Keratinocyte (primary cell): ENCODE results near the gene WTAP. TPM values are rescaled to one million over a fixed set of nuclear protein-coding genes. Genes with fewer than 3 reads are reported as not detected.

ENCODE experiments used
- DNase-seq: peaks from one replicate; pipeline ENCODE4 v3.0.0-alpha.2; 2011; ENCODE audit warnings: low read depth, missing footprints, low spot score
- FAIRE-seq: peaks from 2 replicates; lab custom pipeline; 2011; peaks lifted over from hg19 to GRCh38; lab: Jason Lieb, UNC
- H2AFZ ChIP-seq: 2 replicates; pipeline ENCODE4 v1.6.0; 2012; ENCODE audit warnings: low read length, control low read depth, inconsistent platforms; ENCODE audit not compliant: control insufficient read depth
- H3K27ac ChIP-seq: 2 replicates; pipeline ENCODE4 v1.5.1; 2011; ENCODE audit warnings: low read length; ENCODE audit not compliant: control insufficient read depth, insufficient read depth
- H3K27me3 ChIP-seq: 3 replicates; pipeline ENCODE4 v1.6.0; 2011; ENCODE audit warnings: low read length; ENCODE audit not compliant: control insufficient read depth, insufficient read depth; ENCODE audit errors: extremely low read depth
- H3K36me3 ChIP-seq, 2 experiments: 2 replicates in 1 of 2; 3 replicates in 1 of 2; pipeline ENCODE4 v1.5.1; 2011; ENCODE audit warnings: low read length in 2 of 2, mild to moderate bottlenecking in 1 of 2; ENCODE audit not compliant: control insufficient read depth in 2 of 2, insufficient read depth in 2 of 2; ENCODE audit errors: extremely low read depth in 1 of 2
- H3K4me1 ChIP-seq: 3 replicates; pipeline ENCODE4 v1.5.1; 2011; ENCODE audit warnings: low read length; ENCODE audit not compliant: control insufficient read depth, insufficient read depth; ENCODE audit errors: extremely low read depth
- H3K4me2 ChIP-seq: 3 replicates; pipeline ENCODE4 v1.6.0; 2011; ENCODE audit warnings: low read depth, low read length; ENCODE audit not compliant: control insufficient read depth, insufficient read depth; ENCODE audit errors: extremely low read depth
- H3K4me3 ChIP-seq, 3 experiments: fragments of 200-600 bp in 1 of 3; sonication (generic) in 1 of 3; 2 replicates in 2 of 3; 3 replicates in 1 of 3; pipeline ENCODE4 v1.5.1; 2011 to 2016; ENCODE audit warnings: low read length in 3 of 3, mild to moderate bottlenecking in 3 of 3, control low read depth in 2 of 3, inconsistent platforms in 1 of 3, low read depth in 1 of 3, mixed read lengths in 1 of 3, mixed run types in 1 of 3, moderate library complexity in 1 of 3; ENCODE audit not compliant: control insufficient read depth in 2 of 3, insufficient read depth in 2 of 3; ENCODE audit errors: extremely low read depth in 1 of 3
- H3K79me2 ChIP-seq: 2 replicates; pipeline ENCODE4 v1.6.0; 2012; ENCODE audit warnings: low read length; ENCODE audit not compliant: control insufficient read depth, insufficient read depth
- H3K9ac ChIP-seq: 3 replicates; pipeline ENCODE4 v1.6.0; 2011; ENCODE audit warnings: low read length; ENCODE audit not compliant: control insufficient read depth, insufficient read depth; ENCODE audit errors: extremely low read depth
- H3K9me1 ChIP-seq: 3 replicates; pipeline ENCODE4 v1.6.0; 2011; ENCODE audit warnings: low read length; ENCODE audit not compliant: control insufficient read depth, insufficient read depth; ENCODE audit errors: extremely low read depth
- H3K9me3 ChIP-seq: 2 replicates; pipeline ENCODE4 v1.5.1; 2012; ENCODE audit warnings: low read depth, low read length; ENCODE audit not compliant: control insufficient read depth
- H4K20me1 ChIP-seq: 3 replicates; pipeline ENCODE4 v1.6.0; 2011; ENCODE audit warnings: low read length; ENCODE audit not compliant: control insufficient read depth, insufficient read depth; ENCODE audit errors: extremely low read depth
- EZH2 ChIP-seq: IDR thresholded peaks from one replicate; pipeline ENCODE4 v1.6.1; 2012; ENCODE audit warnings: inconsistent platforms, mild to moderate bottlenecking, low read length, moderate library complexity
- dilution Hi-C: fragments of 300-500 bp; cut with MboI; formaldehyde crosslinking; loops from one replicate; pipeline ENCODE4 v1.7.0; 2020; ENCODE audit warnings: low sequenced_read_pairs; ENCODE audit not compliant: extremely low pct_ligation_motif_present
- polyA plus RNA-seq, 5 experiments: library from polyadenylated mRNA; depleted of rRNA in 3 of 5; stranded (reverse) in 3 of 5; stranded (forward) in 1 of 5; unstranded in 1 of 5; fragments of >200 nt; gene quantifications; 1 replicate in 1 of 5; 2 replicates in 3 of 5; 3 replicates in 1 of 5; pipeline versions ENCODE4 v1.2.1 to v1.2.3, GENCODE V29; 2011 to 2012; ENCODE audit warnings: missing spikeins in 2 of 5, low read depth in 1 of 5, low replicate concordance in 1 of 5
- TF ChIP-seq, protein P1 (sequence below), 3 experiments: IDR thresholded peaks in 1 of 3; conservative IDR thresholded peaks in 1 of 3; optimal IDR thresholded peaks in 1 of 3; 2 replicates in 2 of 3; 3 replicates in 1 of 3; pipeline versions ENCODE3 to v1.5.1; 2011; ENCODE audit warnings: low read length in 3 of 3, mild to moderate bottlenecking in 3 of 3, moderate library complexity in 2 of 3, control low read depth in 1 of 3, inconsistent platforms in 1 of 3; ENCODE audit not compliant: insufficient read depth in 2 of 3; ENCODE audit errors: extremely low read depth in 1 of 3

The WTAP gene
- polyA plus RNA-seq, 1 donor (not counting 4 experiments of a cell fraction or from before 2014, with no cell fraction given) = 40.2 TPM

DNA sequence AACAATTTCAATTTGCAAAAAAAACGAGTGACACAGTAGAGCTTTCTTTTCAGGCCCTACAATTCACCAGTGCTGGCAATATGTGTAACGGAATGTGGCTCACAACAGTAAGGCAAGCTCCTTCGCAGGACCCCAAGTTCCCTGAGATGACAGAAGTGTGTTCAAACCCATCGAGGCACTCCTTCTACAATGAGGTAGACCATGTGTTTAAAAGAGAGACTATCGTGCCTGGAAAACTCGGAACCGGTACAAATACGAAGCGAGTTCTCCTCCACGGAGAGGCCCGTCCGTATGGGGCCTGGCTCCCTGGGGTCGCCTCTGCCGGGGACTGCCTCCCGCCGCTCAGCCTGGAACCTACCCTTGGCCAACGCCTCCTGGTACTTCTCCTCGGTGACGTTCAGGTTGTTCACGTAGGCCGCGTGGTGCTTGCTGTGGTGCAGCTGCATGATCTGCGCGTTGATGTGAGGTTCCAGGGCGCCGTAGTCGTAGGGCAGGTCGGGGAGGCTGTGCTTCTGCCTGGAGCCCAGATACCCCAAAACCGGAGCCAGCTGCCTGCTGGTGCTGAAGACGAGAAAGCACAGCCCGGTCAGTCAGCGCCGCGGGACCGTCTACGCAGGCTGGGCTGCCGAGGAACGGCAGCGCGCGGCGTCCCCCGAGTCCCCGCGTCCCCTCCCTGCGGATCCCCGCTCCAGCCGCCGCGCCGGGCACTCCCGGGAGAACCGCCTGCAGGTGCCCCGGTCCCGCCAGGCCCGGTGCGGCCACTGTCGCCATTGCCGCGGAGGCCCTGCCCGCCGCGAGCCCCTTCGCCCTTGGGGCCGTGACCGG, 34.8 kb upstream of the WTAP start:
- Histone ChIP-seq H3K4me1 (peaks cover 27% of the 10 kb centered on the region), H2AFZ (peak overlapping the region; percentile 92)

DNA sequence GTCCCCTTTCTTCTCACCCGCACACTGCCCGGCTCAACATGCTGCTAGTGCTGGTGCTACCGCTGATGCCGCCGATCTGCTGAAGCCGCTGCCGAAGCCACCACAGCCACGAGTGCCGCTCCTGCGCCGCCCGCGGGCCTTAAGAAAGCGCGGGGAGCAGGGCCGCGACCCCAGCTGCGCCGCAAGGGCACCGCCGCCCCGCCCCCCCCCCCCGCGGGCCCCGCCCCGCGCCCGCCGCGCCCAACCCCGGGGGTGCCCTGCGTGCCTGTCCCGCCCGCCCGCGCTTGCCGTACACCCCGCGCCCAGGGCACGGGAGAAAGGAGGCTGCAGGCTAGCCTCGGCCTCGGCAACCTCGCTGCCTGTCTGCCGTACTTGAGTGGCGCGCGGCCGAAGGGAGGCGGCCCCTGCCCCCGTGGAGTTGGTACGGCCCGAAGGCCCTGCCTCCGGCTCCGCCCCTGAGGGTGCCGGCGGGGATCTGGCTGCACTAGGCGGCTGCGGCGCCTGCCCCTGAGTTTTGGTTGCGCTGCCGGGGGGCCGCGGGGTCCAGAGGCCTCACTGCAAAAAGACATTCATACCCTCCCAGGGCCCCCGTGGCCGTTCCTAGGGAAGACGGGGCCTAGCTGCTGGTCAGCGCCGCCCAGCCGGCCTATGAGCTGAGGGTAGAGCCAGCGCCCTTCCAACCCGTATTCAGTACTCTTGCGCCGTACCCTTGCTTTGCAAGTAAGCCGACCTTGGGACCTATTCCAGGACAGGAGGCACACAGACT, 34.0 kb upstream of the WTAP start, which contains the start of gene SOD2:
SOD2 (minus strand) TSS at position 114 of the 766 bp plus-strand sequence; CDS start at position 40, 74 bp downstream.
- H3K9me3 ChIP-seq = no peaks in the 10 kb centered on the region
- no peak for TF ChIP-seq EZH2
- TF ChIP-seq, protein P1, sequence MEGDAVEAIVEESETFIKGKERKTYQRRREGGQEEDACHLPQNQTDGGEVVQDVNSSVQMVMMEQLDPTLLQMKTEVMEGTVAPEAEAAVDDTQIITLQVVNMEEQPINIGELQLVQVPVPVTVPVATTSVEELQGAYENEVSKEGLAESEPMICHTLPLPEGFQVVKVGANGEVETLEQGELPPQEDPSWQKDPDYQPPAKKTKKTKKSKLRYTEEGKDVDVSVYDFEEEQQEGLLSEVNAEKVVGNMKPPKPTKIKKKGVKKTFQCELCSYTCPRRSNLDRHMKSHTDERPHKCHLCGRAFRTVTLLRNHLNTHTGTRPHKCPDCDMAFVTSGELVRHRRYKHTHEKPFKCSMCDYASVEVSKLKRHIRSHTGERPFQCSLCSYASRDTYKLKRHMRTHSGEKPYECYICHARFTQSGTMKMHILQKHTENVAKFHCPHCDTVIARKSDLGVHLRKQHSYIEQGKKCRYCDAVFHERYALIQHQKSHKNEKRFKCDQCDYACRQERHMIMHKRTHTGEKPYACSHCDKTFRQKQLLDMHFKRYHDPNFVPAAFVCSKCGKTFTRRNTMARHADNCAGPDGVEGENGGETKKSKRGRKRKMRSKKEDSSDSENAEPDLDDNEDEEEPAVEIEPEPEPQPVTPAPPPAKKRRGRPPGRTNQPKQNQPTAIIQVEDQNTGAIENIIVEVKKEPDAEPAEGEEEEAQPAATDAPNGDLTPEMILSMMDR (optimal IDR thresholded peaks at IDR 0.05 in 1 of 3, IDR thresholded peaks at IDR 0.05 in 1 of 3, conservative IDR thresholded peaks at IDR 0.05 in 1 of 3; ENCODE audit: extremely low read depth in 1 of 3, insufficient read depth in 2 of 3, low read length in 3 of 3) = no peak
- peak within 1 kb of the TSS; percentile 85 for H3K27ac ChIP-seq
- peak within 1 kb of the TSS; percentile 94 for H3K4me2 ChIP-seq
- peaks cover 27% of the 10 kb centered on the region for H3K4me1 ChIP-seq
- H3K4me3 ChIP-seq = peak within 1 kb of the TSS; percentile 63 to 84 (median 82)
- H3K9ac ChIP-seq = peak within 1 kb of the TSS; percentile 77
- no peak for DNase-seq
- dilution Hi-C loops = no loop called here
- H3K79me2 ChIP-seq = peaks cover 20% of the 10 kb centered on the region
- H4K20me1 ChIP-seq = no peaks in the 10 kb centered on the region
- peak within 1 kb of the TSS; percentile 92 for H2AFZ ChIP-seq
- no peak for FAIRE-seq
- peaks cover 1 to 5% of the 10 kb centered on the region in 2 experiments for H3K36me3 ChIP-seq
- H3K27me3 ChIP-seq = no peaks in the 10 kb centered on the region
- H3K9me1 ChIP-seq = no peaks in the 10 kb centered on the region

More for the DNA sequence above, 34.8 kb upstream of the WTAP start:
- dilution Hi-C loops = no loop called here
- no peaks in the 10 kb centered on the region for H3K9me1 ChIP-seq
- no peaks in the 10 kb centered on the region for H3K27me3 ChIP-seq
- H3K36me3 ChIP-seq = peaks cover 1 to 7% of the 10 kb centered on the region in 2 experiments
- peak overlapping the region; percentile 63 to 84 (median 82) for H3K4me3 ChIP-seq
- H3K4me2 ChIP-seq = peak overlapping the region; percentile 94
- peak; percentile 41 for FAIRE-seq
- H3K9me3 ChIP-seq = no peaks in the 10 kb centered on the region
- H3K79me2 ChIP-seq = peaks cover 20% of the 10 kb centered on the region
- H3K27ac ChIP-seq = peak overlapping the region; percentile 85
- H3K9ac ChIP-seq = peak overlapping the region; percentile 77
- no peaks in the 10 kb centered on the region for H4K20me1 ChIP-seq
- no peak for TF ChIP-seq EZH2
- TF ChIP-seq, protein P1 (optimal IDR thresholded peaks at IDR 0.05 in 1 of 3, IDR thresholded peaks at IDR 0.05 in 1 of 3, conservative IDR thresholded peaks at IDR 0.05 in 1 of 3; ENCODE audit: extremely low read depth in 1 of 3, insufficient read depth in 2 of 3, low read length in 3 of 3) = no peak
- DNase-seq = no peak
